B cell (primary cell): Measurements from ENCODE around the gene WDR33. TPM values are rescaled to one million over a fixed set of nuclear protein-coding genes. Genes with fewer than 3 reads are reported as not detected.

ENCODE experiments used
- ATAC-seq: fragments of 200-7000 bp; cut with Tn5 transposase; one replicate; pipeline ENCODE4 v1.10.0; 2021; ENCODE audit warnings: low read depth, mild to moderate bottlenecking, moderate number of reproducible peaks, moderate library complexity
- CTCF ChIA-PET: fragments of 350-600 bp; sonication (Branson Sonifier 250); formaldehyde crosslinking; loops from one replicate; lab custom pipeline; 2021; ENCODE audit warnings: antibody characterized with exemption, inconsistent platforms; lab: Charles Lee
- POLR2A ChIA-PET: fragments of 350-600 bp; sonication (Branson Sonifier 250); formaldehyde crosslinking; loops from one replicate; lab custom pipeline; 2021; ENCODE audit warnings: antibody characterized with exemption; lab: Charles Lee
- DNase-seq: peaks from one replicate; pipeline ENCODE4 v3.0.0; 2013
- H2AFZ ChIP-seq: 2 replicates; pipeline ENCODE4 v1.6.1; 2012; ENCODE audit warnings: mild to moderate bottlenecking, low read depth, low read length; ENCODE audit not compliant: insufficient read depth, poor library complexity, severe bottlenecking
- H3K27ac ChIP-seq, 2 donors: 1 replicate in 1 of 2; 2 replicates in 1 of 2; pipeline ENCODE4 v1.5.1; 2012 to 2013; ENCODE audit warnings: low read length in 2 of 2, mild to moderate bottlenecking in 2 of 2, moderate library complexity in 1 of 2
- H3K27me3 ChIP-seq, 4 experiments: fragments of 200-600 bp in 1 of 4; sonication (generic) in 1 of 4; replicated peaks in 1 of 4; 1 replicate in 2 of 4; 2 replicates in 2 of 4; pipeline versions ENCODE4 v1.6.1 to v1.7.0; 2013 to 2016; ENCODE audit warnings: low read length in 3 of 4, mild to moderate bottlenecking in 2 of 4, mixed read lengths in 1 of 4, moderate library complexity in 1 of 4; ENCODE audit not compliant: insufficient read depth in 4 of 4, control insufficient read depth in 3 of 4; ENCODE audit errors: control extremely low read depth in 1 of 4
- H3K36me3 ChIP-seq, 2 experiments: replicated peaks in 1 of 2; 1 replicate in 1 of 2; 2 replicates in 1 of 2; pipeline versions ENCODE4 v1.6.1 to v1.7.1; 2013; ENCODE audit warnings: low read length in 1 of 2; ENCODE audit not compliant: insufficient read depth in 2 of 2, control insufficient read depth in 1 of 2; ENCODE audit errors: control extremely low read depth in 1 of 2, extremely low read depth in 1 of 2
- H3K4me1 ChIP-seq, 2 donors: fragments of 200-600 bp in 1 of 2; sonication (generic) in 1 of 2; 1 replicate in 1 of 2; 2 replicates in 1 of 2; pipeline versions ENCODE4 v1.5.1 to v1.6.1; 2013 to 2017; ENCODE audit warnings: low read length in 2 of 2; ENCODE audit not compliant: control insufficient read depth in 2 of 2, insufficient read depth in 2 of 2
- H3K4me2 ChIP-seq: replicated peaks from 2 replicates; pipeline ENCODE3; 2012; ENCODE audit warnings: mild to moderate bottlenecking, low read depth, low read length; ENCODE audit not compliant: poor library complexity, severe bottlenecking
- H3K4me3 ChIP-seq, 5 experiments: fragments of 200-600 bp in 1 of 5; sonication (generic) in 1 of 5; 1 replicate in 3 of 5; 2 replicates in 2 of 5; pipeline versions ENCODE4 v1.5.1 to v1.7.0; 2011 to 2016; ENCODE audit warnings: low read length in 4 of 5, mild to moderate bottlenecking in 4 of 5, low read depth in 2 of 5, control low read depth in 1 of 5, moderate library complexity in 1 of 5; ENCODE audit not compliant: insufficient read depth in 1 of 5; ENCODE audit errors: control extremely low read depth in 1 of 5, extremely low read depth in 1 of 5
- H3K79me2 ChIP-seq: fragments of 200-600 bp; sonication (generic); one replicate; pipeline ENCODE4 v1.6.0; 2016; ENCODE audit warnings: low read length; ENCODE audit not compliant: control insufficient read depth, insufficient read depth
- H3K9ac ChIP-seq: fragments of 200-600 bp; sonication (generic); 2 replicates; pipeline ENCODE4 v1.6.1; 2017; ENCODE audit warnings: mild to moderate bottlenecking, low read length, moderate library complexity
- H3K9me3 ChIP-seq, 3 donors: one replicate each; pipeline versions ENCODE4 v1.6.1 to v1.7.1; 2013; ENCODE audit warnings: low read length in 2 of 3; ENCODE audit not compliant: control insufficient read depth in 2 of 3, insufficient read depth in 1 of 3; ENCODE audit errors: control extremely low read depth in 1 of 3
- H4K20me1 ChIP-seq: 2 replicates; pipeline ENCODE4 v1.6.0; 2012; ENCODE audit warnings: mild to moderate bottlenecking, low read length; ENCODE audit not compliant: insufficient read depth, control insufficient read depth, poor library complexity, severe bottlenecking
- H3K27ac Mint-ChIP-seq: one replicate; pipeline ENCODE4 v1.8.0; 2021; ENCODE audit warnings: mixed read lengths
- H3K27me3 Mint-ChIP-seq: one replicate; pipeline ENCODE4 v1.8.0; 2021; ENCODE audit warnings: mixed read lengths
- H3K4me1 Mint-ChIP-seq: one replicate; pipeline ENCODE4 v1.8.0; 2021; ENCODE audit warnings: mixed read lengths
- H3K4me3 Mint-ChIP-seq: one replicate; pipeline ENCODE4 v1.8.0; 2021; ENCODE audit warnings: mixed read lengths
- H3K9me3 Mint-ChIP-seq: one replicate; pipeline ENCODE4 v1.8.0; 2022; ENCODE audit warnings: mixed read lengths; ENCODE audit not compliant: insufficient read depth
- EZH2 ChIP-seq: IDR thresholded peaks from 2 replicates; pipeline ENCODE4 v1.6.1; 2012; ENCODE audit warnings: borderline replicate concordance, low read depth, mild to moderate bottlenecking, moderate library complexity, low read length; ENCODE audit not compliant: insufficient read depth, poor library complexity, severe bottlenecking
- WGBS: methylation state at CpG from one replicate; pipeline ENCODE4 v1.1.5; 2013; ENCODE audit warnings: missing lambda C conversion rate; ENCODE audit not compliant: insufficient coverage; 5-methylcytosine and 5-hydroxymethylcytosine counted together
- intact Hi-C: fragments of 100-400 bp; cut with micrococcal nuclease; formaldehyde crosslinking; loops from one replicate; pipeline ENCODE4 v1.10.0; 2022
- polyA plus RNA-seq: library from polyadenylated mRNA; depleted of rRNA; stranded (reverse); fragments of >200 nt; gene quantifications from 2 replicates; pipeline ENCODE4 v1.2.3, GENCODE V29; 2012
- total RNA-seq, 2 donors: library from RNA; stranded (reverse); fragments of 120-200 nt in 1 of 2; gene quantifications; 1 replicate in 1 of 2; 2 replicates in 1 of 2; pipeline versions ENCODE4 v1.2.3 to v1.2.4, GENCODE V29; 2013 to 2022
- TF ChIP-seq, protein P1 (sequence below): fragments of 200-600 bp; IDR thresholded peaks from one replicate; pipeline ENCODE4 v1.8.0; 2022; ENCODE audit warnings: antibody characterized with exemption, mild to moderate bottlenecking

Gene WDR33
- total and polyA plus RNA-seq, 2 donors (not counting 1 experiment from before 2014, with no cell fraction given) = 17.2 to 101 TPM

DNA sequence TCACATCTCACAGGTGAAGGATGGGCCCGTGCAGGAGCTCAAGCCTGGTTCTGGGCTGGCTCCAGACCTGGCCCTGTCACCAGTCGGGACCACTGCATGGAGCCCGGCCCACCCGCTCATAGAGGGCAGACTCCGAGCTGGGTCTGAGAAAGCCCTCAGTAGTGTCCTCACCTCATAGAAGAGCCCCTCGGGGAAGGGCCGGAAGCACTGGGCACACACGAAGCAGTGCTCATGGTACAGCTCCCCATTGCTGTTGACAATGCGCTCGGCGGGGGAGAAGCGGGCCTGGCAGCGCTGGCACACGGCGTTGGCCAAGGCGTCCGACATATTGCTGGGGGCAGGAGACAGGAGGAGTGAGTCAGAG is 153.8 kb downstream of the WDR33 start:
- intact Hi-C loops = no loop called here
- Histone ChIP-seq H3K9ac (no peak overlapping the region), H3K4me3 (no peak overlapping the region), H3K27me3 (peaks cover 0 to 7% (median 3%) of the 10 kb centered on the region in 4 experiments), H3K79me2 (no peaks in the 10 kb centered on the region), H3K9me3 (peaks cover 0 to 15% (median 0%) of the 10 kb centered on the region in 3 donors), H3K4me1 (peaks cover 8 to 20% of the 10 kb centered on the region in 2 donors), H2AFZ (no peak overlapping the region), H3K4me2 (no peak overlapping the region), H4K20me1 (no peaks in the 10 kb centered on the region), H3K36me3 (no peaks in the 10 kb centered on the region), H3K27ac (no peak overlapping the region)
- Mint-ChIP-seq H3K4me3 (no peak overlapping the region), H3K9me3 (no peaks in the 10 kb centered on the region), H3K27ac (no peak overlapping the region), H3K4me1 (peaks cover 19% of the 10 kb centered on the region), H3K27me3 (peaks cover 17% of the 10 kb centered on the region)
- no peak for TF ChIP-seq EZH2
- TF ChIP-seq, protein P1, sequence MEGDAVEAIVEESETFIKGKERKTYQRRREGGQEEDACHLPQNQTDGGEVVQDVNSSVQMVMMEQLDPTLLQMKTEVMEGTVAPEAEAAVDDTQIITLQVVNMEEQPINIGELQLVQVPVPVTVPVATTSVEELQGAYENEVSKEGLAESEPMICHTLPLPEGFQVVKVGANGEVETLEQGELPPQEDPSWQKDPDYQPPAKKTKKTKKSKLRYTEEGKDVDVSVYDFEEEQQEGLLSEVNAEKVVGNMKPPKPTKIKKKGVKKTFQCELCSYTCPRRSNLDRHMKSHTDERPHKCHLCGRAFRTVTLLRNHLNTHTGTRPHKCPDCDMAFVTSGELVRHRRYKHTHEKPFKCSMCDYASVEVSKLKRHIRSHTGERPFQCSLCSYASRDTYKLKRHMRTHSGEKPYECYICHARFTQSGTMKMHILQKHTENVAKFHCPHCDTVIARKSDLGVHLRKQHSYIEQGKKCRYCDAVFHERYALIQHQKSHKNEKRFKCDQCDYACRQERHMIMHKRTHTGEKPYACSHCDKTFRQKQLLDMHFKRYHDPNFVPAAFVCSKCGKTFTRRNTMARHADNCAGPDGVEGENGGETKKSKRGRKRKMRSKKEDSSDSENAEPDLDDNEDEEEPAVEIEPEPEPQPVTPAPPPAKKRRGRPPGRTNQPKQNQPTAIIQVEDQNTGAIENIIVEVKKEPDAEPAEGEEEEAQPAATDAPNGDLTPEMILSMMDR = no peak
- POLR2A ChIA-PET = interaction anchor here (0.6 kb wide), 1 partner anchor 19 kb away, joined by 5 read pairs; no protein-coding TSS in a partner anchor
- no peak for ATAC-seq
- 93% methylated on average over 17 of the region's 17 CpGs for WGBS
- no peak for DNase-seq
- CTCF ChIA-PET = interaction anchor here (1.4 to 2.1 kb wide), 2 partner anchors 7 to 66 kb away, joined by 3 to 11 read pairs; no protein-coding TSS in a partner anchor

DNA sequence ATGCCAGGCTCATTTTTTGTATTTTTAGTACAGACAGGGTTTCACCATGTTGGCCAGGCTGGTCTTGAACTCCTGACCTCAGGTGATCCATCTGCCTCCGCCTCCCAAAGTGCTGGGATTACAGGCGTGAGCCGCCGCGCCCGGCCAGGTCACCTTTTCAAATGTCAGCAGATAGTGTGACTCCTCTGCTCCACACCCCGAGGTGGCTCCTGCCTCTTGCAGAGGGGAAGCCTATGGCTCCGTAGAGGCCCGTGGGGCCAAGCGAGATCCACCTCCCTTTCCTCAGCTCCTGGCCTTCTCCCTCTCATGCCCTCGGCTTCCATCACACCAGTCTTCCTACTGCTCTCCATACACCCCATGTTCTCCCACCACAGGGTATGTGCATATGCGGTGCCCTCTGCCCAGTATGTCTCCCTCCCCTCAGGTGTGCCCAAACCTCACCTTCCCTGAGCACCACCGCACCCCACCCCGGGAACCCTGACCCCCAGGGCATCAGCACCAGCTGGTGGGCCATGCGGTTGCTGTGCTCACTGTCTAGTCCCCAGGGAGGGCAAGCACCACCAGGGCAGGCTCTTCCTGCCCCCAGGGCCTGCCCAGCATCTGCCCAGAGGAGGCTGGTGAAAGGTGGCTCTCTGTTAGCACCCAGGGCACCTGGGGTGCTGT is 154.3 kb downstream of the WDR33 start:
- DNase-seq (no peak), ATAC-seq (no peak)
- Histone ChIP-seq H3K79me2 (no peaks in the 10 kb centered on the region), H3K9me3 (peaks cover 0 to 15% (median 0%) of the 10 kb centered on the region in 3 donors), H3K4me2 (no peak overlapping the region), H3K4me3 (no peak overlapping the region), H3K27me3 (peaks cover 0 to 3% (median under 1%) of the 10 kb centered on the region in 4 experiments), H3K36me3 (no peaks in the 10 kb centered on the region), H3K4me1 (peaks cover 14 to 25% of the 10 kb centered on the region in 2 donors), H2AFZ (no peak overlapping the region), H3K9ac (no peak overlapping the region), H3K27ac (no peak overlapping the region), H4K20me1 (no peaks in the 10 kb centered on the region)
- no peak for TF ChIP-seq EZH2
- POLR2A ChIA-PET = no interaction called here
- Mint-ChIP-seq H3K27me3 (peaks cover 12% of the 10 kb centered on the region), H3K9me3 (no peaks in the 10 kb centered on the region), H3K4me3 (no peak overlapping the region), H3K27ac (no peak overlapping the region), H3K4me1 (peaks cover 25% of the 10 kb centered on the region)
- CTCF ChIA-PET = interaction anchor here (2.1 kb wide), 1 partner anchor 65 kb away, joined by 11 read pairs; no protein-coding TSS in a partner anchor
- 82% methylated on average over 15 of the region's 15 CpGs for WGBS
- intact Hi-C loops = no loop called here
